ENCODE results near the gene ASIC4. TPM values are rescaled to one million over a fixed set of nuclear protein-coding genes. Genes with fewer than 3 reads are reported as not detected.
A peak's percentile ranks its signal among the peaks of the same experiment; 100 is the strongest.

ASIC4 gene
- total and polyA plus RNA-seq, 2 of the 13 experiments (the other 11 are each of a cell fraction or from before 2014, with no cell fraction given), result 0.03 TPM; not detected in 1

DNA sequence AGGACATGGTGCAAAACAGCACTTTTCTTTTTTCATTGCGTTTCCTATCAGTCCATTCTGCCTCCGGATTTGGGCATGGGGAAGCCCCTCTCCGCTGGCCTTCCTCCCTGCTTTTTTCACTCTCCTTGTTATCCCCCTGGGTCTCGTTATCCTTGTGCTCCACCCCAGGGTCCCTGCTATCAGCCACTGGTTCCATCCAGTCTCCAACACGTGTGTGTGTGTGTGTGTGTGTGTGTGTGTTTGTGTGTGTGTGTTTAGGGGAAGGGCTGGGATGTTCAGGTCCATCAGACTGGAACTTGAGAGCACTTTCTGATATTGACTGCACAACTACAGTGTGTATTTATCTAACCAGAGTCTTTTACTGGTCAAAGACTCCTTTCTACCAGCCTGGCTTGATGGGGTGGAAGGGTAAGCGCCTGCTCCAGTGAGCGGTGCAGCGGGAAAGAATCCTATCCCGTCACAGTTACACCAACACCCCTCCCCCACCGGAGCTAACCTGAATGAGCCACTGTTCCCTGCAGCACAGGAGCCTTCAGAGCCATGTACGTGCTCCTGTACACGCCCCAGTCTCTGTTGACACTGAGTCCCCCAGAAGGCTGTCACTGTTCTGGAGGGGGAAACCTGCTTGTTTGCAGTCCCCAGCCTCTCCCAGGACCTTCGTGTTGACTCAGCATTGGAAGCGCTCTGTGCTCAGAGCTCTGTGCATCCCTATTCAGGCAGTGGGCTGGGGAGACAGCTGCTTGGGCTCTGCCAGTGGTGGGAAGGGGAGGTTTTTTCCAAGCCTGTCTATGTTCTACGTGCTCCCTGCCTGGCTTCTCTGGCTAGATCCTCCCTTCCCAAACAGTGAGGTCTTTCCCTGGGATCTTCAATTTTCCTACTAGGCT, 62.5 kb downstream of the ASIC4 start (continued):
- TF ChIP-seq ZC3H4 (CRISPR knock-in tag; IDR thresholded peaks at IDR 0.05; ENCODE audit: borderline replicate concordance) (no peak), IKZF5 (CRISPR knock-in tag; IDR thresholded peaks at IDR 0.05) (peak; percentile 99), TAF15 (IDR thresholded peaks at IDR 0.05; ENCODE audit: low read depth, low read length, poor library complexity, severe bottlenecking) (no peak), ZNF207 (IDR thresholded peaks at IDR 0.05; ENCODE audit: borderline replicate concordance) (no peak), ZNF256 (CRISPR knock-in tag; conservative IDR thresholded peaks at IDR 0.05) (no peak), NR3C1 (CRISPR knock-in tag; IDR thresholded peaks at IDR 0.05) (no peak), SP140L (CRISPR knock-in tag; IDR thresholded peaks at IDR 0.05; ENCODE audit: borderline replicate concordance) (no peak), E2F5 (CRISPR knock-in tag; conservative IDR thresholded peaks at IDR 0.05) (no peak), SPEN (CRISPR knock-in tag; IDR thresholded peaks at IDR 0.05; ENCODE audit: low read depth) (peak; percentile 85; the same call in 1 of the 2 replicates), ZBTB8A (CRISPR knock-in tag; IDR thresholded peaks at IDR 0.05; ENCODE audit: borderline replicate concordance, low read depth) (no peak), ONECUT2 (CRISPR knock-in tag; IDR thresholded peaks at IDR 0.05) (peak; percentile 48; the same call in 1 of the 2 replicates), ZFP1 (CRISPR knock-in tag; IDR thresholded peaks at IDR 0.05) (peak; percentile 53; the same call in 1 of the 2 replicates), ZNF12 (CRISPR knock-in tag; IDR thresholded peaks at IDR 0.05) (peak; percentile 94), SAP130 (CRISPR knock-in tag; IDR thresholded peaks at IDR 0.05; ENCODE audit: low read depth) (peak; percentile 96), ZNF614 (CRISPR knock-in tag; IDR thresholded peaks at IDR 0.05; ENCODE audit: borderline replicate concordance) (peak; percentile 82), ZNF761 (CRISPR knock-in tag; conservative IDR thresholded peaks at IDR 0.05) (peak; percentile 98), DDIT3 (CRISPR knock-in tag; IDR thresholded peaks at IDR 0.05) (peak; percentile 30; the same call in 1 of the 2 replicates), SIN3B (IDR thresholded peaks at IDR 0.05; ENCODE audit: low read length) (no peak), ZNF563 (CRISPR knock-in tag; IDR thresholded peaks at IDR 0.05) (peak; percentile 72), U2AF1 (optimal IDR thresholded peaks at IDR 0.05; ENCODE audit: low read depth, low read length) (no peak), MTF1 (CRISPR knock-in tag; IDR thresholded peaks at IDR 0.05) (no peak), ZNF546 (CRISPR knock-in tag; conservative IDR thresholded peaks at IDR 0.05) (peak; percentile 96)
- TF ChIP-seq, protein P1, sequence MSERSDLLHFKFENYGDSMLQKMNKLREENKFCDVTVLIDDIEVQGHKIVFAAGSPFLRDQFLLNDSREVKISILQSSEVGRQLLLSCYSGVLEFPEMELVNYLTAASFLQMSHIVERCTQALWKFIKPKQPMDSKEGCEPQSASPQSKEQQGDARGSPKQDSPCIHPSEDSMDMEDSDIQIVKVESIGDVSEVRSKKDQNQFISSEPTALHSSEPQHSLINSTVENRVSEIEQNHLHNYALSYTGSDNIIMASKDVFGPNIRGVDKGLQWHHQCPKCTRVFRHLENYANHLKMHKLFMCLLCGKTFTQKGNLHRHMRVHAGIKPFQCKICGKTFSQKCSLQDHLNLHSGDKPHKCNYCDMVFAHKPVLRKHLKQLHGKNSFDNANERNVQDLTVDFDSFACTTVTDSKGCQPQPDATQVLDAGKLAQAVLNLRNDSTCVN (CRISPR knock-in tag; IDR thresholded peaks at IDR 0.05; ENCODE audit: borderline replicate concordance), result peak; percentile 96
- TF ChIP-seq, protein P2, sequence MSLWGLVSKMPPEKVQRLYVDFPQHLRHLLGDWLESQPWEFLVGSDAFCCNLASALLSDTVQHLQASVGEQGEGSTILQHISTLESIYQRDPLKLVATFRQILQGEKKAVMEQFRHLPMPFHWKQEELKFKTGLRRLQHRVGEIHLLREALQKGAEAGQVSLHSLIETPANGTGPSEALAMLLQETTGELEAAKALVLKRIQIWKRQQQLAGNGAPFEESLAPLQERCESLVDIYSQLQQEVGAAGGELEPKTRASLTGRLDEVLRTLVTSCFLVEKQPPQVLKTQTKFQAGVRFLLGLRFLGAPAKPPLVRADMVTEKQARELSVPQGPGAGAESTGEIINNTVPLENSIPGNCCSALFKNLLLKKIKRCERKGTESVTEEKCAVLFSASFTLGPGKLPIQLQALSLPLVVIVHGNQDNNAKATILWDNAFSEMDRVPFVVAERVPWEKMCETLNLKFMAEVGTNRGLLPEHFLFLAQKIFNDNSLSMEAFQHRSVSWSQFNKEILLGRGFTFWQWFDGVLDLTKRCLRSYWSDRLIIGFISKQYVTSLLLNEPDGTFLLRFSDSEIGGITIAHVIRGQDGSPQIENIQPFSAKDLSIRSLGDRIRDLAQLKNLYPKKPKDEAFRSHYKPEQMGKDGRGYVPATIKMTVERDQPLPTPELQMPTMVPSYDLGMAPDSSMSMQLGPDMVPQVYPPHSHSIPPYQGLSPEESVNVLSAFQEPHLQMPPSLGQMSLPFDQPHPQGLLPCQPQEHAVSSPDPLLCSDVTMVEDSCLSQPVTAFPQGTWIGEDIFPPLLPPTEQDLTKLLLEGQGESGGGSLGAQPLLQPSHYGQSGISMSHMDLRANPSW (CRISPR knock-in tag; IDR thresholded peaks at IDR 0.05; ENCODE audit: borderline replicate concordance), result peak; percentile 35; the same call in 1 of the 2 replicates

Measured in HepG2 (cell line).